ENCODE results near the gene CACNA1I.

CACNA1I gene

GRCh38 chr22:39734866-39735265 lies 164.3 kb downstream of the CACNA1I start:
- no peak for DNase-seq (ENCODE audit: low read depth)
- TF ChIP-seq CTCF (IDR thresholded peaks at IDR 0.05; ENCODE audit: control insufficient read depth, extremely low read depth, insufficient read depth) = no peak
- H3K4me3 ChIP-seq (ENCODE audit: low read depth, low read length) = no peak overlapping the region

GRCh38 chr22:39735776-39736175 lies 165.2 kb downstream of the CACNA1I start:
- DNase-seq (ENCODE audit: low read depth) = no peak
- no peak overlapping the region for H3K4me3 ChIP-seq (ENCODE audit: low read depth, low read length)
- no peak for TF ChIP-seq CTCF (IDR thresholded peaks at IDR 0.05; ENCODE audit: control insufficient read depth, extremely low read depth, insufficient read depth)

GRCh38 chr22:39738746-39739145 lies 168.2 kb downstream of the CACNA1I start:
- TF ChIP-seq CTCF (IDR thresholded peaks at IDR 0.05; ENCODE audit: control insufficient read depth, extremely low read depth, insufficient read depth) = no peak
- no peak for DNase-seq (ENCODE audit: low read depth)
- no peak overlapping the region for H3K4me3 ChIP-seq (ENCODE audit: low read depth, low read length)

Measured in LNCaP clone FGC (cell line).